Esophagus muscularis mucosa (tissue), 4 donors: ENCODE measurements around the gene PCDHB15. TPM values are rescaled to one million over a fixed set of nuclear protein-coding genes. Genes with fewer than 3 reads are reported as not detected.
"Not testable (repeated sequence)": the region's sequence is repeated elsewhere in the genome, so short reads cannot be mapped to it uniquely, and the experiment has no call there.

Experiments used
- DNase-seq: peaks from one replicate; pipeline ENCODE4 v3.0.0-alpha.2; 2017; ENCODE audit errors: extremely low spot score
- H3K27ac ChIP-seq, 4 donors: fragments of 200-600 bp; sonication (generic); replicated peaks in 1 of 4; 1 replicate in 3 of 4; 2 replicates in 1 of 4; pipeline ENCODE4 v1.5.1; 2016 to 2019; ENCODE audit warnings: mild to moderate bottlenecking in 1 of 4
- H3K27me3 ChIP-seq, 4 donors: fragments of 200-600 bp; sonication (generic); one replicate each; pipeline versions ENCODE4 v1.5.1 to v1.6.0; 2016 to 2019
- H3K36me3 ChIP-seq, 4 donors: fragments of 200-600 bp; sonication (generic); one replicate each; pipeline ENCODE4 v1.5.1; 2016 to 2019
- H3K4me1 ChIP-seq, 4 donors: fragments of 200-600 bp; sonication (generic); one replicate each; pipeline ENCODE4 v1.5.1; 2016 to 2019
- H3K4me3 ChIP-seq, 4 donors: fragments of 200-600 bp; sonication (generic); 1 replicate in 2 of 4; 2 replicates in 2 of 4; pipeline ENCODE4 v1.5.1; 2016 to 2019; ENCODE audit warnings: mild to moderate bottlenecking in 4 of 4, moderate library complexity in 1 of 4
- H3K9me3 ChIP-seq, 4 donors: fragments of 200-600 bp; sonication (generic); 1 replicate in 3 of 4; 2 replicates in 1 of 4; pipeline ENCODE4 v1.5.1; 2016 to 2019
- EP300 ChIP-seq: sonication (generic); formaldehyde crosslinking; IDR thresholded peaks from one replicate; pipeline ENCODE4 v1.6.1; 2017; ENCODE audit warnings: antibody characterized with exemption
- POLR2A ChIP-seq: fragments of 450-650 bp; IDR thresholded peaks from one replicate; pipeline ENCODE4 v1.6.1; 2017; ENCODE audit warnings: antibody characterized with exemption, moderate library complexity, mild to moderate bottlenecking, low read depth
- POLR2AphosphoS5 ChIP-seq, 2 donors: sonication (generic); formaldehyde crosslinking; IDR thresholded peaks; one replicate each; pipeline ENCODE4 v1.6.1; 2017; ENCODE audit warnings: antibody characterized with exemption in 2 of 2
- WGBS: methylation state at CpG from one replicate; pipeline ENCODE4 v1.1.5; 2018; 5-methylcytosine and 5-hydroxymethylcytosine counted together
- intact Hi-C: fragments of 100-400 bp; cut with DNase I; formaldehyde crosslinking; loops from one replicate; pipeline ENCODE4 v1.15.1; 2023
- total RNA-seq, 4 donors: library from RNA; depleted of rRNA; stranded (reverse); fragments of >200 nt; gene quantifications; one replicate each; pipeline versions ENCODE4 v1.1.0 to v1.2.1, GENCODE V29; 2016
- TF ChIP-seq, protein P1 (sequence below), 3 experiments: fragments of 200-600 bp in 2 of 3; fragments of 450-650 bp in 1 of 3; sonication (generic) in 2 of 3; IDR thresholded peaks; one replicate each; pipeline ENCODE4 v1.5.1; 2017 to 2019; ENCODE audit warnings: antibody characterized with exemption in 3 of 3, mild to moderate bottlenecking in 2 of 3, moderate library complexity in 1 of 3

The PCDHB15 gene
- total RNA-seq, 4 donors from 2014 or later: 4.0 to 7.0 (median 4.5) TPM

DNA sequence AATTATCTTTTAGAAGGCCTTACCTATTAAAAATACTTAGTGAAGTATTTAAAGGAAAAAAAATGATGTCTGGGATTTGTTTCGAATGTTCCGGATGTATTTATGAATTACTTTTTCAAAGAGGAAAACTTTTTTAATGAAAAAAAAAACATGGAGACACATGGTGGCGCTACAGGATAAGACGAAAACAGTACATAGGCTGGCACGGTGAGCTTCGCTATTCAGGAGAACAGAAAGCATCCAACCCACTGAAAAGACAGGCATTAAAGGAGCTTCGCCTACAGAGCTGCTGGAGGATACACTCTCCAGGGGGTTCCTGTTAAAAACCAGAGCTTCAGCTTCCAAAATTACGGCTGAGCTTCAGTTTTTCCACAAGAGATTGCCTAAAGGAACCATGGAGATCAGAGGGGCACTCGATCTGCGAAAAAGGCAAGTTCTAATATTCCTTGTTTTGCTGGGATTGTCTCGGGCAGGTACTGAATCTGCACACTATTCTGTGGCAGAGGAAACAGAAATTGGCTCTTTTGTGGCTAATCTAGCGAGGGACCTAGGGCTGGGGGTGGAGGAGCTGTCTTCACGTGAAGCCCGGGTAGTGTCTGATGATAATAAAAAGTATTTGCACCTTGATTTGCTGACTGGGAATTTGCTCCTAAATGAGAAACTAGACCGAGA is 21.9 kb upstream of the PCDHB15 start, which contains the start of gene PCDHB14:
PCDHB14 (plus strand) TSS at position 232 of the 672 bp plus-strand sequence; CDS start at position 395, 163 bp downstream.
- Histone ChIP-seq H3K4me3 (peak within 1 kb of the TSS; percentile 27 to 44 (median 37)), H3K27ac (peak within 1 kb of the TSS in 1 of 4 donors; percentile 20), H3K9me3 (peaks cover 0 to 96% (median 95%) of the 10 kb centered on the region in 4 donors), H3K4me1 (no peaks in the 10 kb centered on the region), H3K27me3 (no peaks in the 10 kb centered on the region), H3K36me3 (peaks cover 0 to 7% (median 2%) of the 10 kb centered on the region in 4 donors)
- TF ChIP-seq, protein P1, sequence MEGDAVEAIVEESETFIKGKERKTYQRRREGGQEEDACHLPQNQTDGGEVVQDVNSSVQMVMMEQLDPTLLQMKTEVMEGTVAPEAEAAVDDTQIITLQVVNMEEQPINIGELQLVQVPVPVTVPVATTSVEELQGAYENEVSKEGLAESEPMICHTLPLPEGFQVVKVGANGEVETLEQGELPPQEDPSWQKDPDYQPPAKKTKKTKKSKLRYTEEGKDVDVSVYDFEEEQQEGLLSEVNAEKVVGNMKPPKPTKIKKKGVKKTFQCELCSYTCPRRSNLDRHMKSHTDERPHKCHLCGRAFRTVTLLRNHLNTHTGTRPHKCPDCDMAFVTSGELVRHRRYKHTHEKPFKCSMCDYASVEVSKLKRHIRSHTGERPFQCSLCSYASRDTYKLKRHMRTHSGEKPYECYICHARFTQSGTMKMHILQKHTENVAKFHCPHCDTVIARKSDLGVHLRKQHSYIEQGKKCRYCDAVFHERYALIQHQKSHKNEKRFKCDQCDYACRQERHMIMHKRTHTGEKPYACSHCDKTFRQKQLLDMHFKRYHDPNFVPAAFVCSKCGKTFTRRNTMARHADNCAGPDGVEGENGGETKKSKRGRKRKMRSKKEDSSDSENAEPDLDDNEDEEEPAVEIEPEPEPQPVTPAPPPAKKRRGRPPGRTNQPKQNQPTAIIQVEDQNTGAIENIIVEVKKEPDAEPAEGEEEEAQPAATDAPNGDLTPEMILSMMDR (IDR thresholded peaks at IDR 0.05): peak in 1 of 3 experiments; percentile 16
- no peak for TF ChIP-seq EP300
- intact Hi-C loops: no loop called here
- 29% methylated on average over 15 of the region's 15 CpGs for WGBS
- DNase-seq: no peak

DNA sequence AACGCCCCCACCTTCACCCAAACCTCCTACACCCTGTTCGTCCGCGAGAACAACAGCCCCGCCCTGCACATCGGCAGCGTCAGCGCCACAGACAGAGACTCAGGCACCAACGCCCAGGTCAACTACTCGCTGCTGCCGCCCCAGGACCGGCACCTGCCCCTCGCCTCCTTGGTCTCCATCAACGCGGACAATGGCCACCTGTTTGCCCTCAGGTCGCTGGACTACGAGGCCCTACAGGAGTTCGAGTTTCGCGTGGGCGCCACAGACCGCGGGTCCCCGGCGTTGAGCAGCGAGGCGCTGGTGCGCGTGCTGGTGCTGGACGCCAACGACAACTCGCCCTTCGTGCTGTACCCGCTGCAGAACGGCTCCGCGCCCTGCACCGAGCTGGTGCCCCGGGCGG is 20.4 kb upstream of the PCDHB15 start:
- H3K27me3 ChIP-seq, H3K27ac ChIP-seq, DNase-seq, H3K4me1 ChIP-seq, H3K4me3 ChIP-seq, H3K36me3 ChIP-seq, intact Hi-C loops: not testable (repeated sequence)
- H3K9me3 ChIP-seq: peaks cover 0 to 92% (median 89%) of the 10 kb centered on the region in 4 donors
- WGBS: 13% methylated on average over 4 of the region's 40 CpGs

DNA sequence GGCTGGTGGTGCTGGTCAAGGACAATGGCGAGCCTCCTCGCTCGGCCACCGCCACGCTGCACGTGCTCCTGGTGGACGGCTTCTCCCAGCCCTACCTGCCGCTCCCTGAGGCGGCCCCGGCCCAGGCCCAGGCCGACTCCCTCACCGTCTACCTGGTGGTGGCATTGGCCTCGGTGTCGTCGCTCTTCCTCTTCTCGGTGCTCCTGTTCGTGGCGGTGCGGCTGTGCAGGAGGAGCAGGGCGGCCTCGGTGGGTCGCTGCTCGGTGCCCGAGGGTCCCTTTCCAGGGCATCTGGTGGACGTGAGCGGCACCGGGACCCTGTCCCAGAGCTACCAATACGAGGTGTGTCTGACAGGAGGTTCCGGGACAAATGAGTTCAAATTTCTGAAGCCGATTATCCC is 19.8 kb upstream of the PCDHB15 start:
- DNase-seq, H3K4me1 ChIP-seq, H3K27ac ChIP-seq, H3K27me3 ChIP-seq, H3K4me3 ChIP-seq, intact Hi-C loops, H3K36me3 ChIP-seq: not testable (repeated sequence)
- peaks cover 0 to 91% (median 85%) of the 10 kb centered on the region in 4 donors for H3K9me3 ChIP-seq
- 19% methylated on average over 20 of the region's 30 CpGs for WGBS

DNA sequence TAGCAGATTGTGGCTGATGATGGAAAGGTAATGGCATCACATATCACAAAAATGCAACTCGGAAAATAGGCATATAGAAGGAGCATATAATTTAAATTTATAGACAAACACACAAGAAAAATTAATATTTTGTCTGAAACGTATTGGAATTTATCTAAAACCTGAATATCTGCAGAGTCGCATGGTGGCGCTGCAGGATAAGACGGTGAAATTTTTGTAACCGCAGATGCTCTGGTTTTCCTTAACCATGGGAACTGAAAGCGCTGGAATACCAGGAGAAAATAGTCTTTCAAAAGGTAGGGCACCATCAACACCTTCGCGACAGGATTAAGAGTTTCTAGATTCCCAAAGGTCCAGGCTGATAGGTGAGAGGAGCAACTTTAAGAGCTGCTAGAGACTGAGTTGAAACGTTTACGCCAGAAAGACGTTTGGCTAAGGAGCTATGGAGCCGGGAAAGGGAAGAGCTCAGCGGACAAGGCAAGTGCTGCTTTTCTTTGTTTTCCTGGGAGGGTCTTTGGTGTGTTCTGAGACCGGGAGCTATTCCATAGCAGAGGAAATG is 11.0 kb upstream of the PCDHB15 start:
- intact Hi-C loops: no loop called here
- H3K9me3 ChIP-seq: peaks cover 3 to 94% (median 83%) of the 10 kb centered on the region in 4 donors
- H3K4me3 ChIP-seq: peak overlapping the region; percentile 24 to 37 (median 34)

DNA sequence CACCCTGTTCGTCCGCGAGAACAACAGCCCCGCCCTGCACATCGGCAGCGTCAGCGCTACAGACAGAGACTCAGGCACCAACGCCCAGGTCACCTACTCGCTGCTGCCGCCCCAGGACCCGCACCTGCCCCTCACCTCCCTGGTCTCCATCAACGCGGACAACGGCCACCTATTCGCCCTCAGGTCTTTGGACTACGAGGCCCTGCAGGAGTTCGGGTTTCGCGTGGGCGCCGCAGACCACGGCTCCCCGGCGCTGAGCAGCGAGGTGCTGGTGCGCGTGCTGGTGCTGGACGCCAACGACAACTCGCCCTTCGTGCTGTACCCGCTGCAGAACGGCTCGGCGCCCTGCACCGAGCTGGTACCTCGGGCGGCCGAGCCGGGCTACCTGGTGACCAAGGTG is 9.3 kb upstream of the PCDHB15 start:
- peaks cover 3 to 100% (median 93%) of the 10 kb centered on the region in 4 donors for H3K9me3 ChIP-seq
- H3K27ac ChIP-seq, intact Hi-C loops, DNase-seq, H3K4me3 ChIP-seq, H3K36me3 ChIP-seq, H3K27me3 ChIP-seq, H3K4me1 ChIP-seq: not testable (repeated sequence)
- WGBS: 18% methylated on average over 18 of the region's 40 CpGs

More for the DNA sequence above, 11.0 kb upstream of the PCDHB15 start:
- Histone ChIP-seq H3K4me1 (no peaks in the 10 kb centered on the region), H3K27ac (no peak overlapping the region), H3K27me3 (peaks cover 0 to 8% (median 0%) of the 10 kb centered on the region in 4 donors), H3K36me3 (peaks cover 0 to 5% (median 0%) of the 10 kb centered on the region in 4 donors)
- TF ChIP-seq EP300: no peak
- TF ChIP-seq, protein P1 (IDR thresholded peaks at IDR 0.05): peak in 1 of 3 experiments; percentile 25
- 8% methylated on average over 15 of the region's 15 CpGs for WGBS
- no peak for DNase-seq

DNA sequence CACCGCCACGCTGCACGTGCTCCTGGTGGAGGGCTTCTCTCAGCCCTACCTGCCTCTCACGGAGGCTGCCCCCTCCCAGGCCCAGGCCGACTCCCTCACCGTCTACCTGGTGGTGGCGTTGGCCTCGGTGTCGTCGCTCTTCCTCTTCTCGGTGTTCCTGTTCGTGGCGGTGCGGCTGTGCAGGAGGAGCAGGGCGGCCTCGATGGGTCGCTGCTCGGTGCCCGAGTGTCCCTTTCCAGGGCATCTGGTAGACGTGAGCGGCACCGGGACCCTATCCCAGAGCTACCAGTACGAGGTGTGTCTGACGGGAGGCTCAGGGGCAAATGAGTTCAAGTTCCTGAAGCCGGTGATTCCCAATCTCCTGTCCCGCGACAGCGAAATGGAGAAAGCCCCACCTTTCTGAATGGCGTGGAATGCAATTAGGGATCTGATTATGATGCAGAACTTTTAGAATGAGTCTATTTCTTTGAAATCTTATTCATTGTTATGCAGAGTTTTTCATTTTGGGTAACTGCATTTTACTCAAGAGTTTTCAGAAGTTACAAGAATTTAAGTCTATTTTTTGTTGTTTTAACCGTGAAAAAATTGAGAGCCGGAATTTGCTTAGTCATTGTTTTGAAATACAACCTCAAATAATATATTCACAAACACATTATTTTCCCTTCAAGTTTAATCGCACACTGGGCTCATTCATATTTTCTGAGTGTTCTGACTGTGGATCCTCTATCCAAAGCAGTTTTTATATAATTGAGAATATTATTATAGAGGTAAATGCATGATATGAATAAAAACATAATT is 8.5 kb upstream of the PCDHB15 start:
- H3K27me3 ChIP-seq: peaks cover 0 to 16% (median 0%) of the 10 kb centered on the region in 4 donors
- no peak for DNase-seq
- no peak for TF ChIP-seq POLR2A
- no peak for TF ChIP-seq POLR2AphosphoS5 (IDR thresholded peaks at IDR 0.05)
- TF ChIP-seq, protein P1 (IDR thresholded peaks at IDR 0.05): no peak
- TF ChIP-seq EP300: no peak
- 23% methylated on average over 19 of the region's 32 CpGs for WGBS
- H3K9me3 ChIP-seq: peaks cover 10 to 100% (median 94%) of the 10 kb centered on the region in 4 donors
- H3K27ac ChIP-seq: no peak overlapping the region
- no peak overlapping the region for H3K4me3 ChIP-seq
- intact Hi-C loops: no loop called here
- peaks cover 0 to 5% (median 0%) of the 10 kb centered on the region in 4 donors for H3K36me3 ChIP-seq
- no peaks in the 10 kb centered on the region for H3K4me1 ChIP-seq
